Osteocyte (in vitro differentiated cells): Measurements from ENCODE around the gene LRGUK. TPM values are rescaled to one million over a fixed set of nuclear protein-coding genes. Genes with fewer than 3 reads are reported as not detected.

ENCODE experiments used
- DNase-seq: peaks from one replicate; pipeline ENCODE4 v3.0.0; 2021; ENCODE audit warnings: mixed read lengths; ENCODE audit not compliant: unreplicated experiment; ENCODE audit errors: extremely low spot score
- H3K27ac Mint-ChIP-seq: one replicate; pipeline ENCODE4 v1.8.0; 2021; ENCODE audit warnings: mild to moderate bottlenecking, mixed read lengths; ENCODE audit not compliant: unreplicated experiment
- H3K27me3 Mint-ChIP-seq: one replicate; pipeline ENCODE4 v1.8.0; 2021; ENCODE audit warnings: mixed read lengths; ENCODE audit not compliant: unreplicated experiment
- H3K36me3 Mint-ChIP-seq: one replicate; pipeline ENCODE4 v1.8.0; 2021; ENCODE audit warnings: mixed read lengths; ENCODE audit not compliant: unreplicated experiment
- H3K4me1 Mint-ChIP-seq: one replicate; pipeline ENCODE4 v1.8.0; 2021; ENCODE audit warnings: mixed read lengths; ENCODE audit not compliant: unreplicated experiment
- H3K4me3 Mint-ChIP-seq: one replicate; pipeline ENCODE4 v1.8.0; 2021; ENCODE audit warnings: mild to moderate bottlenecking, moderate library complexity, mixed read lengths; ENCODE audit not compliant: unreplicated experiment
- H3K9me3 Mint-ChIP-seq: one replicate; pipeline ENCODE4 v1.8.0; 2021; ENCODE audit warnings: mixed read lengths; ENCODE audit not compliant: unreplicated experiment
- total RNA-seq: library from RNA; stranded (reverse); gene quantifications from 2 replicates; pipeline ENCODE4 v1.2.1, GENCODE V29; 2021
- TF ChIP-seq, protein P1 (sequence below): fragments of 200-600 bp; sonication (generic); IDR thresholded peaks from 2 replicates; pipeline ENCODE4 v1.5.0; 2021; ENCODE audit warnings: antibody characterized with exemption, mild to moderate bottlenecking, moderate library complexity

LRGUK gene
- total RNA-seq, 1 donor from 2014 or later, result 0.30 TPM

DNA sequence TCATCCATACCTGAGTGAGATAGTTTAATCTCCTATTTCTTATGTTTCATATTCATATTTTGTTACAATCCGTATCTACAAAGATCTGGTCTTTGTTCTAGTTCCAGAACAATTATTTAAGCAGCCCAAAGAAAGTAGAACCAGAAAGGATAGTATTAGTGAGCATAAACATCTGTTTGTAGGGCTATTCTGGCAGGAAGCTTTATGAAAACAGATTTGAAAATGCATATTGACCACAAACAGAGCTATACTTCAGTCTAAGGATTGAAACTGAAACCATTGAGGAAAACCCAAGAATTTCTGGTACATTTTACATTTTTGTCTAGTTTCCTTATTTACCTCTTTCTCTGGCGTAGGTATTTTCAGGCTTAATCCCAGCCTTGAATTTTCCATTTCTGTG is 28.1 kb downstream of the LRGUK start:
- Mint-ChIP-seq H3K4me1 (no peaks in the 10 kb centered on the region), H3K4me3 (no peak overlapping the region), H3K9me3 (no peaks in the 10 kb centered on the region), H3K27me3 (peaks cover 46% of the 10 kb centered on the region), H3K36me3 (no peaks in the 10 kb centered on the region), H3K27ac (no peak overlapping the region)
- no peak for DNase-seq
- TF ChIP-seq, protein P1, sequence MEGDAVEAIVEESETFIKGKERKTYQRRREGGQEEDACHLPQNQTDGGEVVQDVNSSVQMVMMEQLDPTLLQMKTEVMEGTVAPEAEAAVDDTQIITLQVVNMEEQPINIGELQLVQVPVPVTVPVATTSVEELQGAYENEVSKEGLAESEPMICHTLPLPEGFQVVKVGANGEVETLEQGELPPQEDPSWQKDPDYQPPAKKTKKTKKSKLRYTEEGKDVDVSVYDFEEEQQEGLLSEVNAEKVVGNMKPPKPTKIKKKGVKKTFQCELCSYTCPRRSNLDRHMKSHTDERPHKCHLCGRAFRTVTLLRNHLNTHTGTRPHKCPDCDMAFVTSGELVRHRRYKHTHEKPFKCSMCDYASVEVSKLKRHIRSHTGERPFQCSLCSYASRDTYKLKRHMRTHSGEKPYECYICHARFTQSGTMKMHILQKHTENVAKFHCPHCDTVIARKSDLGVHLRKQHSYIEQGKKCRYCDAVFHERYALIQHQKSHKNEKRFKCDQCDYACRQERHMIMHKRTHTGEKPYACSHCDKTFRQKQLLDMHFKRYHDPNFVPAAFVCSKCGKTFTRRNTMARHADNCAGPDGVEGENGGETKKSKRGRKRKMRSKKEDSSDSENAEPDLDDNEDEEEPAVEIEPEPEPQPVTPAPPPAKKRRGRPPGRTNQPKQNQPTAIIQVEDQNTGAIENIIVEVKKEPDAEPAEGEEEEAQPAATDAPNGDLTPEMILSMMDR, result no peak

DNA sequence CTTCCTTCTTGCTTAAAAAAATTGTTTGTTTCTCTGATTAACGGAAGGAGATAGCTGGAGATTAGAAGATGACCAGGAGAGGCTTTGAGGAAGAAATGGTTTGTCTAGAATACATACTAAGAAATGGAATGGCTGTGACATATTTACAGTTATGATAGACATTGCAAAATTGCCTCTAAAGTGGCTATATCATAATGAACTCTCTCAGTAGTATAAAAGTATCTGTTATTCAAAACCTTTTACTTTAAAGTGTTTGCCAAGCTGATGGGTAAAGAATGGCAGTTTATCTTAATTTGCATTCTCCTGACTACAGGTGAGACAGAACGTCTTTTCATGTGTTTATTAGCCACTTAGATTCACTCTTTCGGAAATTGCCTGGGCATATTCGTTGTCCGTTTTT is 28.7 kb downstream of the LRGUK start:
- Mint-ChIP-seq H3K36me3 (no peaks in the 10 kb centered on the region), H3K9me3 (no peaks in the 10 kb centered on the region), H3K4me3 (no peak overlapping the region), H3K27me3 (peaks cover 46% of the 10 kb centered on the region), H3K27ac (no peak overlapping the region), H3K4me1 (no peaks in the 10 kb centered on the region)
- TF ChIP-seq, protein P1, result no peak
- DNase-seq, result no peak

DNA sequence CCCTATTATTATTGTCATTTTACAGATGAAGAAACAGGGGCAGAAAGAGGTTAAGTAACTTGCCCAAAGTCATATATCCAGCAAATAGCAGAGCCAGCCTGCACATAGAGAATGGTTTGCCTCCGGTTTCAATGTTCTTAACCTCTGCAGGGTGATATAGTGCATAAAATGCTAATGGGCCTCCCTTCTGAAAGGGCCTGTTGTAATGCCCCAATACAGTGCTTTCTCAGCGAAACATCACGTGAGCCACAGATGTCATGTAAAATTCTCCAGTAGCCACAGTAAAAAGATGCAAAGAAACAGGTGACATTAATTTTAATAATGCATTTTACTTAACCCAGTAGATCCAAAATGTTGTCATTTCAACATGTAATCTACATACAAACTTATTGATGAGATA is 38.1 kb downstream of the LRGUK start:
- no peaks in the 10 kb centered on the region for H3K4me1 Mint-ChIP-seq
- H3K27me3 Mint-ChIP-seq, result peaks cover 21% of the 10 kb centered on the region
- H3K27ac Mint-ChIP-seq, result no peak overlapping the region
- TF ChIP-seq, protein P1, result no peak
- H3K4me3 Mint-ChIP-seq, result no peak overlapping the region
- no peaks in the 10 kb centered on the region for H3K36me3 Mint-ChIP-seq
- DNase-seq, result no peak
- no peaks in the 10 kb centered on the region for H3K9me3 Mint-ChIP-seq

DNA sequence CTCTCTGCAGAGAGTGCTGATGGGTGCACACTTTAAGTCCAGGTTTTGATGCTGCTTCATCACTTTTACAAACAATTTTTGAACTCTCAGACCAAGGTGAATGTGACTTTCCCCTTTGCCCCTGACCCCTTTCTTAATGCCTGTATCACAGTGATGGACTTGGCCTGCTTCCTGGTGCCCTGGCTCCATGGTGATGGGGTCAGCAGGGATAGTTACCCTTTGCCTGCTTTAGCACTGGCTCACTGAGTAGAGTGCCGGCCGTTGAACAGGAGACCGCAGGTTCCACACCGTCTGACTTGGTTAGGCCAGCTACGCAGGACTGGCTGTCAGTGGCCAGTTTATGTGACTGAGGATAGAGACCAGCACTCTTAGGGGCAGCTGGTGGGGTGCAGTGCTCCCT is 40.1 kb downstream of the LRGUK start:
- no peaks in the 10 kb centered on the region for H3K4me1 Mint-ChIP-seq
- H3K36me3 Mint-ChIP-seq, result no peaks in the 10 kb centered on the region
- H3K4me3 Mint-ChIP-seq, result no peak overlapping the region
- no peaks in the 10 kb centered on the region for H3K9me3 Mint-ChIP-seq
- TF ChIP-seq, protein P1, result no peak
- no peak for DNase-seq
- H3K27ac Mint-ChIP-seq, result no peak overlapping the region
- H3K27me3 Mint-ChIP-seq, result peaks cover 27% of the 10 kb centered on the region

DNA sequence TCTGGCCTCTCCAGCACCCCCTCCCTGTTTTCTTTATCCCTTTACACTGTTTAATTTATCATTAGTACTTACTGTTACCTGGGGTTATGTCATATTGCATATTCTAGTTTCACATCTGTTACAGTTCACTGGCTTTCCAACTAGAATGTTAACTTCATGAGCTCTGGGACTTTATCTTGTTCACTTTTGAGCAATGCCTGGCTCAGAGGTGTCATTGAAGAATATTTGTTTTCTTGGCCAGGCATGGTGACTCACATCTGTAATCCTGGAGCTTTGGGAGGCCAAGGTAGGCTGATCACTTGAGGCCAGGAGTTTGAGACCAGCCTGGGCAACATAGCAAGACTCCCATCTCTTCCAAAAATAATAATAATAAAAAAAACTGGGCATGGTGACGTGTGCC is 40.7 kb downstream of the LRGUK start:
- Mint-ChIP-seq H3K27ac (no peak overlapping the region), H3K9me3 (no peaks in the 10 kb centered on the region), H3K36me3 (no peaks in the 10 kb centered on the region), H3K4me3 (no peak overlapping the region), H3K27me3 (peaks cover 27% of the 10 kb centered on the region), H3K4me1 (no peaks in the 10 kb centered on the region)
- no peak for DNase-seq
- TF ChIP-seq, protein P1, result no peak
